NOMO-1 (cell line): ENCODE results near the gene PPP2R5B.
A peak's percentile ranks its signal among the peaks of the same experiment; 100 is the strongest.

ENCODE experiments used
- DNase-seq, 2 experiments: peaks; one replicate each; lab custom pipeline; 2025; ENCODE audit not compliant: unreplicated experiment in 2 of 2; lab: John Stamatoyannopoulos, UW

PPP2R5B gene

GRCh38 chr11:64923944-64924909, at the start of gene PPP2R5B:
PPP2R5B (plus strand) TSS chr11:64924689; CDS start chr11:64925735, 1,046 bp downstream.
- DNase-seq = peak; percentile 92

DNA sequence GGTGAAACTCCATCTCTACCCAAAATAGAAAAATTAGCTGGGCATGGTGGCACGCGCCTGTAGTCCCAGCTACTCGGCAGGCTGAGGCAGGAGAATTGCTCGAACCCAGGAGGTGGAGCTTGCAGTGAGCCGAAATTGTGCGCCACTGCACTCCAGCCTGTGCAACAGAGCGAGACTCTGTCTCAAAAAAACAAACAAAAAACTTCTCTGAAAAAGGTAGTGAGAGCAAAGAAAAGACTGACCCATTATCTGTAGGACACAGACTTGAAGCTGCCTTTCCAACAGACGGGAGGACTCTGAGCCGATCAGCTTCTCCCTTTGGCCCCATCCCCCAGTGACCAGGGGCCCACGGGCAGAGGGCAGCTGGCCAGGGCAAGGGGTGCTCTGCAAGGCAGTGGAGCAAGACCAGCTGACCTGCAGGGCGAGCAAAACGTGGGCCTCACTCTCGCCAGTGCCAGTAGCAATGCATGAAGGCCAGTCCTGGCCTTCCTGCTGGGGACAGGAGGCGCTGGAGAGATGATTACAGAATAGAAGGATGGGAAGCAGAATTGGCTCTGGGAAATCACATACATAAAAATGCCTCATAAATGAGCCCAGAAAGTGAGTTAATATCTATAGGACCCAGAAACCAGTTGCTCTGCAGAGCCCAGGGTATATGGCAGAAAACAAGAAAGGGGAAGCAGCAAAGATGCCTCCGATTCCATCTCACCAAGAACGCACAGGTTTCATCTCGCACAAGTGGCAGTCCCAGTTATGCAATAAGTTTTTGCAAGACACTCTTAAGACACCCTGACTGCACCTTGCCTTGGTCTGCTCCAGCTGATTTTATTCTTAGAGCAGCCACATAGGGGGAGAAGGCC, 48.9 kb upstream of the PPP2R5B start:
- peak; percentile 91 to 93 for DNase-seq

- no peak for DNase-seq
Measured at GRCh38 chr11:64876229-64876750, 48.2 kb upstream of the PPP2R5B start.

- DNase-seq = no peak
Measured at GRCh38 chr11:64876835-64877341, 47.6 kb upstream of the PPP2R5B start.

- no peak for DNase-seq
Measured at GRCh38 chr11:64877390-64878222, 46.9 kb upstream of the PPP2R5B start.

- DNase-seq = peak in 1 of 2 experiments; percentile 75
Measured at GRCh38 chr11:64878223-64878493, 46.3 kb upstream of the PPP2R5B start.

GRCh38 chr11:64878494-64879243, 45.8 kb upstream of the PPP2R5B start, which contains the start of gene EHD1:
EHD1 (minus strand) TSS chr11:64878621; CDS start chr11:64878464, 157 bp downstream.
- peak; percentile 94 to 99 for DNase-seq

DNA sequence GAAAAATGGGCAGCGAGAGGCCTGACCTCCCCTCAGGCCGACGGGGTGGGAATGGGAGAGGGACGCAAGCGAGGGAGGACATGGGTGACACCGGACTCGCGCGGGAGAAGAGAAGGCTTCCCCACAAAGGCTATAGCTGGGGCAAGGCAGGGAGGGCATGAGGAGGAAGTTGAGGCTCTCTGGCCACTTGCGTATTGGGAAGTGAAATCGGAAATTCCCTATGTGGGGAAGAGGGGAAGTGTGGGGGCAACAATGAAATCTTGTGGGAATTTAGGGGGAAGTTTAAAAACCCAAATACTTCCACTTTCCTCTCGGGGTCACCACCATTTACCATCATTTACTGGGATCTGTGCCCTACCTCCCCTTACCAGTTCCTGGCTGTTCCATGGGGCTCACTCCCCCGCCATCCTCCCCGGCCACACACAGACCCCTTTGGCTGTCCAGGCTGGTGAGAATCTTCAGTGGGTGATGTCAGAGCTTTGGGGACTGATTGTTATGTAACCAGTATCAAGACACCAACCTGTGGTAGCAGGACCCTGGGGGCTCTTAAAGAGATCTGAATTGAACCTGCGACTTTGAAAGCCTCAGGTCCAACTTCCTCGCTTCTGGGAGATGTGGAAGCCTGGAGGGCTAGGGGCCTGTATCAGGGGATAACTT, 45.1 kb upstream of the PPP2R5B start:
- peak in 1 of 2 experiments; percentile 40 for DNase-seq

DNA sequence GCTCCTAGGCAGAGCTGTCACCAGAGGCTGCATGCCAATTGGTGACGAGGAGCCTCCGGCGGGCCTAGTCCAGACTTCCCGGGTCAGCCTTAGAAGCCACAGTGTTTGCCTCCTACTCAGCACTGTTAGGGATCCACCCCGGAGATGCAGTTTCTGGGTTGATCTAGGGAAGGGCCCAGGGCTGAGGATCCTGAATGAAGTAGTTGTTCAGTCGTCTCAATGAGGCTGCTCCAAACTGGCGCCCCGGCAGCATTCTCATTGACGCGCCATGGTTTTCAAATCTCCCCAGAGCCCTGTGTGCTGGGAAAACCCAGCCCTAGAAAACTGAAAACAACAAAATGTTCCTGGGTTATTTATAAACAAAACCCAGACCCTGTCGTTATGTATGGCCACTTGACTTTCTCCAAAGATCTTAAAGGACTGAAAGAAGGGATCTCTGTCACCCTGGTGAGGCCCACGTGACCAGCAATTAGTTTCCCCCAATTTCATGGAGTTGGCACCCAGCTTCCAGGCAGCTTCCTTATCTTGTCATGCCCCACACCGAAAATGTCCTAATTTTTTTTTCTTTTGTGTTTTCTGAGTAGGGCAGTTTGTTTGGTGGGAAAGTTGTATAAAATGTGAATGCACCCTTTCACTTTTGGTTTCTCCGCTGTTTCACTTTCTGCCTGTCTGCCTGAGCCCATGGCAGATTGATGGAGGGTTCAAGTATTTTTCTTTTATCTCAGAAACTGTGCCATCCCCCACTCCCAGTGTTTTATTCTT, 44.1 kb upstream of the PPP2R5B start:
- no peak for DNase-seq

- DNase-seq = no peak
Measured at GRCh38 chr11:64881476-64881875, 43.0 kb upstream of the PPP2R5B start.

DNA sequence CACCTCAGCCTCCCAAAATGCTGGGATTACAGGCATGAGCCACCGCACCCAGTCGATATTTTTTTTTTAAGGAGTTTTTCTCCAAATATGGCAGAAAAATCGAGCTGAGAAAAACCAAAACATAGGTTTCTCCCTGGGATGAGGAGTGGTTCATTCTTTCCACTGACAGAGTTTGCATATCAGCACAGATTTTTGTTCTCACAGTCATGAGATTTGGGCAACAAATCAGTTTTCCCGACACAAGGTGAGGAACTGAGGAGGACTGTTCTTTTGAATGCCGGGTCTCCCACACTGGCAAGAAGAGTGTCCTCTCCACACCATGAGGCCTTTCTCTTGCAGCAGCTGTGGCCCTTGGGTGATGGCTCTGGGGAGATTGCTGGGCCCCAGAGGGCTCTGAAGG, 42.2 kb upstream of the PPP2R5B start:
- no peak for DNase-seq

GRCh38 chr11:64883575-64883974, 40.9 kb upstream of the PPP2R5B start:
- DNase-seq = no peak

GRCh38 chr11:64884019-64884418, 40.5 kb upstream of the PPP2R5B start:
- no peak for DNase-seq

- DNase-seq = peak; percentile 90 to 96
Measured at GRCh38 chr11:64885367-64886286, 38.9 kb upstream of the PPP2R5B start.

DNA sequence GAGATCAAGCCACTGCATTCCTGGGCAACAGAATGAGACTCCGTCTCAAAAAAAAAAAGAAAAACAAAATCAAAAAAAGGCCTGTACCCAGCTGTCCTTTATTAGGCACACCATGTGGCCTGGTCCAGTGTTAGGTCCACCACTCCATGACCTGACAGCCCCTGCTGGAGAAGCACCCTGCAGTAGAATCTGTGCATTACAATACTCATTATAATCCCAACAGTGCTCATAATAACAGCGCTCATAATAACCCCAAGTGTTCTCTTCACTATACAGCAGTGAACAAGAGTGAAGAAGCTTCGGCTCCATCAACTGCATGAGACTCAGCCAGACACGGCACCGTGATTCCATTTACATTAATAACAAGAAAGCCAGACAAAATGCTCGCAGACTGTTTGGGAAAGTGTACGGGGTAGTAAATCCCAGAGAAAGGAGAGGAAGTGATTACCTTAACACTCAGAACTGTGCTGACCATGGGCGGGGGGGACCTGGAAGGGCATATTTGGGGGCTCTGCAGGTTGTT, 37.2 kb upstream of the PPP2R5B start:
- DNase-seq = no peak

- DNase-seq = peak; percentile 63 to 73
Measured at GRCh38 chr11:64887757-64888405, 36.6 kb upstream of the PPP2R5B start.

GRCh38 chr11:64888406-64888728, 36.1 kb upstream of the PPP2R5B start:
- DNase-seq = no peak
